IPS DF 6.9 (cell line): Measurements from ENCODE around the gene FBLN1.

Source experiments
- DNase-seq: peaks from one replicate; pipeline ENCODE4 v3.0.0-alpha.2; 2013; ENCODE audit warnings: low read depth, low spot score
- H3K27ac ChIP-seq: one replicate; pipeline ENCODE4 v1.5.1; 2013; ENCODE audit warnings: low read length, control low read depth
- H3K27me3 ChIP-seq: 2 replicates; pipeline ENCODE4 v1.6.1; 2013; ENCODE audit warnings: mild to moderate bottlenecking, low read length; ENCODE audit not compliant: control insufficient read depth, insufficient read depth
- H3K36me3 ChIP-seq: 2 replicates; pipeline ENCODE4 v1.6.1; 2013; ENCODE audit warnings: low read length; ENCODE audit not compliant: control insufficient read depth, insufficient read depth
- H3K4me1 ChIP-seq: 2 replicates; pipeline ENCODE4 v1.6.1; 2013; ENCODE audit warnings: low read length; ENCODE audit not compliant: control insufficient read depth, insufficient read depth
- H3K4me3 ChIP-seq: 2 replicates; pipeline ENCODE4 v1.5.1; 2013; ENCODE audit warnings: mild to moderate bottlenecking, low read length
- H3K9me3 ChIP-seq: 2 replicates; pipeline ENCODE4 v1.6.1; 2013; ENCODE audit warnings: low read length, inconsistent platforms; ENCODE audit not compliant: control insufficient read depth, insufficient read depth
- WGBS: extraction: QIAGEN DNeasy Blood & Tissue Kit; methylation state at CpG from one replicate; pipeline ENCODE4 v1.1.7; 2013; ENCODE audit warnings: mixed read lengths, missing lambda C conversion rate; ENCODE audit not compliant: insufficient read length, insufficient coverage; 5-methylcytosine and 5-hydroxymethylcytosine counted together

The FBLN1 gene

GRCh38 chr22:45526768-45527360 is 24.2 kb downstream of the FBLN1 start:
- Histone ChIP-seq H3K4me3 (no peak overlapping the region), H3K4me1 (no peaks in the 10 kb centered on the region; the same call in 1 of the 2 replicates), H3K36me3 (peaks cover 30% of the 10 kb centered on the region), H3K27ac (no peak overlapping the region), H3K9me3 (no peaks in the 10 kb centered on the region), H3K27me3 (no peaks in the 10 kb centered on the region)
- no peak for DNase-seq
- WGBS, result no CpG with 5 or more reads among the region's 10 CpGs

- no peak overlapping the region for H3K27ac ChIP-seq
- no peaks in the 10 kb centered on the region; the same call in 1 of the 2 replicates for H3K4me1 ChIP-seq
- no peak for DNase-seq
- H3K4me3 ChIP-seq, result no peak overlapping the region
- peaks cover 32% of the 10 kb centered on the region for H3K36me3 ChIP-seq
- H3K27me3 ChIP-seq, result no peaks in the 10 kb centered on the region; the same call in 1 of the 2 replicates
- no CpG with 5 or more reads among the region's 6 CpGs for WGBS
- no peaks in the 10 kb centered on the region for H3K9me3 ChIP-seq
These were observed 24.8 kb downstream of the FBLN1 start for GRCh38 chr22:45527456-45527855.

- no peak for DNase-seq
- Histone ChIP-seq H3K27ac (no peak overlapping the region), H3K4me3 (no peak overlapping the region), H3K9me3 (no peaks in the 10 kb centered on the region), H3K4me1 (no peaks in the 10 kb centered on the region; the same call in 1 of the 2 replicates), H3K27me3 (no peaks in the 10 kb centered on the region; the same call in 1 of the 2 replicates), H3K36me3 (peaks cover 36% of the 10 kb centered on the region)
- WGBS, result no CpG with 5 or more reads among the region's 9 CpGs
These were observed 25.4 kb downstream of the FBLN1 start for GRCh38 chr22:45528046-45528445.

- Histone ChIP-seq H3K27me3 (no peaks in the 10 kb centered on the region; the same call in 1 of the 2 replicates), H3K4me3 (no peak overlapping the region), H3K9me3 (no peaks in the 10 kb centered on the region), H3K36me3 (peaks cover 40% of the 10 kb centered on the region), H3K27ac (no peak overlapping the region), H3K4me1 (no peaks in the 10 kb centered on the region; the same call in 1 of the 2 replicates)
- no CpG with 5 or more reads among the region's 11 CpGs for WGBS
- DNase-seq, result no peak
These were observed 26.4 kb downstream of the FBLN1 start for GRCh38 chr22:45529105-45529504.

- H3K36me3 ChIP-seq, result peaks cover 39% of the 10 kb centered on the region
- WGBS, result no CpG with 5 or more reads among the region's 11 CpGs
- H3K4me1 ChIP-seq, result no peaks in the 10 kb centered on the region; the same call in 1 of the 2 replicates
- no peaks in the 10 kb centered on the region; the same call in 1 of the 2 replicates for H3K27me3 ChIP-seq
- H3K27ac ChIP-seq, result no peak overlapping the region
- H3K9me3 ChIP-seq, result no peaks in the 10 kb centered on the region
- H3K4me3 ChIP-seq, result no peak overlapping the region
- DNase-seq, result no peak
These were observed 27.4 kb downstream of the FBLN1 start for GRCh38 chr22:45529971-45530575.

GRCh38 chr22:45531441-45532234 is 29.0 kb downstream of the FBLN1 start:
- H3K36me3 ChIP-seq, result peaks cover 31% of the 10 kb centered on the region
- no peaks in the 10 kb centered on the region for H3K4me1 ChIP-seq
- DNase-seq, result no peak
- no peak overlapping the region for H3K4me3 ChIP-seq
- no peaks in the 10 kb centered on the region; the same call in 1 of the 2 replicates for H3K27me3 ChIP-seq
- H3K27ac ChIP-seq, result no peak overlapping the region
- WGBS, result no CpG with 5 or more reads among the region's 9 CpGs
- H3K9me3 ChIP-seq, result no peaks in the 10 kb centered on the region

- no CpG with 5 or more reads among the region's 3 CpGs for WGBS
- no peak for DNase-seq
- H3K4me3 ChIP-seq, result no peak overlapping the region
- no peaks in the 10 kb centered on the region for H3K9me3 ChIP-seq
- H3K27ac ChIP-seq, result no peak overlapping the region
- no peaks in the 10 kb centered on the region for H3K4me1 ChIP-seq
- H3K27me3 ChIP-seq, result no peaks in the 10 kb centered on the region; the same call in 1 of the 2 replicates
- H3K36me3 ChIP-seq, result peaks cover 31% of the 10 kb centered on the region
These were observed 29.6 kb downstream of the FBLN1 start for GRCh38 chr22:45532235-45532631.

- no peak overlapping the region for H3K4me3 ChIP-seq
- H3K36me3 ChIP-seq, result peaks cover 29% of the 10 kb centered on the region
- no peak overlapping the region for H3K27ac ChIP-seq
- no peaks in the 10 kb centered on the region; the same call in 1 of the 2 replicates for H3K27me3 ChIP-seq
- no peaks in the 10 kb centered on the region for H3K9me3 ChIP-seq
- no CpG with 5 or more reads among the region's 17 CpGs for WGBS
- DNase-seq, result no peak
- 0 out of 2 replicates have a peak, but pooled peaks cover 1% of the 10 kb centered on the region for H3K4me1 ChIP-seq
These were observed 31.0 kb downstream of the FBLN1 start for GRCh38 chr22:45533703-45534102.

GRCh38 chr22:45534339-45535192 is 31.9 kb downstream of the FBLN1 start:
- Histone ChIP-seq H3K4me1 (0 out of 2 replicates have a peak, but pooled peaks cover 1% of the 10 kb centered on the region), H3K36me3 (peaks cover 26% of the 10 kb centered on the region), H3K27me3 (no peaks in the 10 kb centered on the region; the same call in 1 of the 2 replicates), H3K4me3 (no peak overlapping the region), H3K9me3 (no peaks in the 10 kb centered on the region), H3K27ac (no peak overlapping the region)
- no peak for DNase-seq
- no CpG with 5 or more reads among the region's 4 CpGs for WGBS
